Mucosa of descending colon (tissue), 3 donors: ENCODE measurements around the gene ACYP1. TPM values are rescaled to one million over a fixed set of nuclear protein-coding genes. Genes with fewer than 3 reads are reported as not detected.

ENCODE experiments used
- ATAC-seq: fragments of 200-7000 bp; cut with Tn5 transposase; one replicate; pipeline ENCODE4 v1.9.1; 2020; ENCODE audit warnings: mild to moderate bottlenecking, moderate library complexity
- DNase-seq, 3 donors: peaks; one replicate each; pipeline ENCODE4 v3.0.0-alpha.2; 2020
- H3K36me3 ChIP-seq: fragments of 200-600 bp; one replicate; pipeline ENCODE4 v1.8.0; 2021; ENCODE audit warnings: low read depth, mild to moderate bottlenecking
- H3K4me1 ChIP-seq: fragments of 200-600 bp; one replicate; pipeline ENCODE4 v1.8.0; 2021; ENCODE audit warnings: low read depth, mild to moderate bottlenecking
- H3K4me3 ChIP-seq: fragments of 200-600 bp; one replicate; pipeline ENCODE4 v1.8.0; 2021; ENCODE audit warnings: mild to moderate bottlenecking
- H3K9me3 ChIP-seq: fragments of 200-600 bp; one replicate; pipeline ENCODE4 v1.8.0; 2021; ENCODE audit warnings: mild to moderate bottlenecking
- CTCF ChIP-seq: fragments of 200-600 bp; IDR thresholded peaks from one replicate; pipeline ENCODE4 v1.8.0; 2022; ENCODE audit warnings: antibody characterized with exemption, mild to moderate bottlenecking
- intact Hi-C, 2 donors: fragments of 100-400 bp; cut with DNase I in 1 of 2; cut with micrococcal nuclease in 1 of 2; formaldehyde crosslinking; loops; one replicate each; pipeline versions ENCODE4 v1.11.0 to v1.11.1; 2022; cut with DNase I, micrococcal nuclease
- total RNA-seq, 3 donors: library from RNA; stranded (reverse); fragmentation: NEBNext Ultra II Directional in 2 of 3; extraction: Animal tissue kit (Norgen Biotek cat#: 25700) in 2 of 3; gene quantifications; one replicate each; pipeline versions ENCODE4 v1.2.1 to v1.2.4, GENCODE V29; 2021 to 2023
- donor health status: DM: no; HTN: no; CAD: no; lungs with moderate emphysema.
- donor health status: DM: no; HTN: no; CAD: no.
- donor health status: DM: no; HTN: yes; CAD: no.

ACYP1 gene
- total RNA-seq, 3 donors from 2014 or later = 18.5 to 26.5 (median 20.3) TPM

- no peak for ATAC-seq
Observed at GRCh38 chr14:75051556-75051899, 12.3 kb downstream of the ACYP1 start.

GRCh38 chr14:75050852-75051555 is 12.8 kb downstream of the ACYP1 start, which contains the start of gene MLH3:
Gene MLH3, minus strand, starts transcription at chr14:75051467. Its CDS starts 1,812 bp downstream, at chr14:75049655.
- peak within 1 kb of the TSS; percentile 24 for H3K4me3 ChIP-seq
- H3K9me3 ChIP-seq = no peaks in the 10 kb centered on the region
- peaks cover 14% of the 10 kb centered on the region for H3K4me1 ChIP-seq
- no peak for TF ChIP-seq CTCF
- no peaks in the 10 kb centered on the region for H3K36me3 ChIP-seq
- intact Hi-C loops = no loop called here
- ATAC-seq (peak; percentile 95), DNase-seq (peak; percentile 87 to 92 (median 88))

More at GRCh38 chr14:75051556-75051899, 12.3 kb downstream of the ACYP1 start:
- H3K9me3 ChIP-seq = no peaks in the 10 kb centered on the region
- H3K4me1 ChIP-seq = peaks cover 14% of the 10 kb centered on the region
- intact Hi-C loops = no loop called here
- no peak overlapping the region for H3K4me3 ChIP-seq
- no peak for TF ChIP-seq CTCF
- H3K36me3 ChIP-seq = no peaks in the 10 kb centered on the region
- no peak for DNase-seq

GRCh38 chr14:75049731-75050201 is 14.1 kb downstream of the ACYP1 start:
- Histone ChIP-seq H3K36me3 (no peaks in the 10 kb centered on the region), H3K4me1 (peaks cover 14% of the 10 kb centered on the region), H3K4me3 (no peak overlapping the region), H3K9me3 (no peaks in the 10 kb centered on the region)
- ATAC-seq = no peak
- no peak for DNase-seq
- intact Hi-C loops = no loop called here
- no peak for TF ChIP-seq CTCF

GRCh38 chr14:75049136-75049535 is 14.7 kb downstream of the ACYP1 start:
- Histone ChIP-seq H3K36me3 (no peaks in the 10 kb centered on the region), H3K4me1 (peaks cover 14% of the 10 kb centered on the region), H3K9me3 (no peaks in the 10 kb centered on the region), H3K4me3 (no peak overlapping the region)
- ATAC-seq (no peak), DNase-seq (no peak)
- intact Hi-C loops = no loop called here
- TF ChIP-seq CTCF = no peak

- no peak for TF ChIP-seq CTCF
- no peak for ATAC-seq
- Histone ChIP-seq H3K4me3 (no peak overlapping the region), H3K4me1 (peaks cover 14% of the 10 kb centered on the region), H3K9me3 (no peaks in the 10 kb centered on the region), H3K36me3 (no peaks in the 10 kb centered on the region)
- intact Hi-C loops = no loop called here
- DNase-seq = no peak
Observed at GRCh38 chr14:75048101-75048500, 15.7 kb downstream of the ACYP1 start.
